GM19452 (cell line): Measurements from ENCODE around the gene MTM1.

Experiments
- ATAC-seq: cut with Tn5 transposase; IDR thresholded peaks from one replicate; pipeline ENCODE4 v1.9.1; 2021; ENCODE audit not compliant: unreplicated experiment

Gene MTM1

DNA sequence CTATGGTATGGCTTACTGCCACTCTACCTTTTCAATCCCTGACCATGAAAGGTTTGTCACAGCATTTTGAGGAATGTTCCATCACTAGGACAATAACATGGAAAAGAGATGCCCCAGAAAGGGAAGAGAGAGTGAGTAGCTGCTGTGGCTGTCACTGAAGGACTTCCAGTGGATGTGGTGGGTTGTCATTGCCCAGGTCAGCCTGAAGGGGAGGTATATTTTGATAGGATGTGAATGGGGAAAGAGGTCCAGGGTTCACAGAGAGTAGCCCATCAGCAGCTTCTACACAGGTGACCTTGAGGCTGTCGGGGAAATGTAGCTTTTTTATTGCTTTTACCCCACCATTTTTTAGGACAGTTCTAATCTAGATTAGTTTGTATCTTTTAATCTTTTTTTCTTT lies 30.8 kb downstream of the MTM1 start:
- no peak for ATAC-seq

DNA sequence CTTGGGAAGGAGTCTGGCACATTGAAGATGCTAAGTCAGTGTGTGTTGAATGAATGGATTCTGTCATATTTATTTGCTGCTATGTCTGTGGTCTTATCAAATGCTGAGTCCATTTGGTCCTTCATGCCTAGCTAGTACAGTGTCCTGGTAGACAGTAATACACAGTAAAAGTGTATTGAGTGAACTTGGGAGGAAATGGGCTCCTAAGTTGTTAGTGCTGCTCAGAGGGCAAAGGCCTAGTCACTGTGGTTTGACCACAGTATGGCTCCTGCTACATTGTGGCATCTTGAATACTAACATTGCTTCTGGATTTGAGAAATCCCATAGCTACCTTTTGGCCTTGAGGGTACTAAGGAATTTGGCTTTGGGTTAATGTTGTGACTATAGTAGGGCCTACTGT lies 33.9 kb downstream of the MTM1 start:
- ATAC-seq: no peak

DNA sequence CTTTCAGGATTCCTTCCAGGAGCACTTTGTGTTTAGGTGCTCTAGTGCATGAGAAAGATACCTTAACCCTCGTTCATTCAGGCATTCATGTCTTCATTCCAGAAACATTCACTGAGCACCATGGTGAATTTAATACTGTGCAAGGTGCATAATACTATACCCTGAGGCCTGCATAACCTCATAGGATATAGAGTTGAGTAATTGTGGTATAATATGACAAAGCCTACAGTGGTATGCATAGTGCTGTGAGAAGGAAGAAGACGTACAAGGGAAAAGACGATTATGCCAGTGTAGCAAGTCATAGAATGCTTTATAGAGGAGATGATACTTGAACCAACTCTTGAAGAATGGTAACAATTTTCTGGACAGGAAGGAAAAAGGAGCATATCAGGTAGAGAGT lies 34.3 kb downstream of the MTM1 start:
- no peak for ATAC-seq

DNA sequence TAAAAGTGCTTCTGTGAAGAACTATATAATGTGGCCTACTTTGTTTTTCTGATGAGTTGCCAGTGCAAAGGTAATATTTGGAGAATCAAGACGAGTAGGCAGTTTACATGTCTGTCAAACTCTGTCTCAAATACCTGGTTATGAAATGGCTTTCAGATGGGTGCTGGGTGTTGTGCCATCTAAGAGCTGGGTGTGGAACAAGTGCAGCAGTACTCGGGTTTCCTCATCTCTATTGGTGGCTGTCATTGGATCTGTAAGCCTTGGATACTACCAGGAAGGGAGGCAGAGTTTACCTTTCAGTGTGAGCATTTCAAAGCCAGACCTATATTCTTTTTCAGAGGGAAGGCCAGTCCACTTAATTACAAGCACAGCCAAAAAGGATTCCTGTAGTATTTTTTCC lies 37.2 kb downstream of the MTM1 start:
- ATAC-seq: no peak

DNA sequence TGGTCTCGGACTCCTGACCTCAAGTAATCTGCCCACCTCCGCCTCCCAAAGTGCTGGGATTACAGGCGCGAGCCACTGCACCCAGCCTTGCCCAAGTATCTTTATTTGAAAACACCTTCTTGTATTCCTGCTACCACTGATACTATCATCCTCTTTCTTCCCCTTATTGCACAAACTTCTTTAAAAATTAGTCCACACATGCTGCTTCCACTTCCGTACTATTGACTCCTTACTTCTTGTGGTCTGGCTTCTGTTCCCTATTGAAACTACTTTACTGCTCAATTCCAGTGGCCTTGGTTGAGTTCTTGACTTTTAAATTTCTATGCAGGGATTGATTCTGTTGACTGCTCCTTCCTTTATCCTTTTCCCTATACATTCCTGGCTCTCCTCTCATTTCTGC lies 38.8 kb downstream of the MTM1 start:
- ATAC-seq: no peak

DNA sequence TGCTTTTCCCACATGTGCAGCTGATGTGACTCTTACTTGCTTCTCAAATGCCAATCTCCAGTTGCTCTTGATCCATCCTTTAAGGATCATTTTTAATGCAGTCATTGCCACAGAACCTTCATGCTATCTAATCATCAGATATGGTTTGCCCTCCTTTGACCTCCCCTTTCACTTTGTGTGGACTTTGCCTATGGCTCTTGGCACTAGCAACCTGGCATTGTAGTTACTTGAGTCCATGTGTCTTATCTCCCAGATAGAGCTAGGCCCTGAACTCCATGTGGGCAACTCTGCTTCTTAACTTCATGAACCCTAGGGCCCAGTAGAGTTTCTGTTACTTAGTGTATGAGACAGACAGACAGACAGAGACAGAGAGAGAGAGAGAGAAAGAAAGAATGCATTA lies 41.6 kb downstream of the MTM1 start:
- ATAC-seq: no peak

DNA sequence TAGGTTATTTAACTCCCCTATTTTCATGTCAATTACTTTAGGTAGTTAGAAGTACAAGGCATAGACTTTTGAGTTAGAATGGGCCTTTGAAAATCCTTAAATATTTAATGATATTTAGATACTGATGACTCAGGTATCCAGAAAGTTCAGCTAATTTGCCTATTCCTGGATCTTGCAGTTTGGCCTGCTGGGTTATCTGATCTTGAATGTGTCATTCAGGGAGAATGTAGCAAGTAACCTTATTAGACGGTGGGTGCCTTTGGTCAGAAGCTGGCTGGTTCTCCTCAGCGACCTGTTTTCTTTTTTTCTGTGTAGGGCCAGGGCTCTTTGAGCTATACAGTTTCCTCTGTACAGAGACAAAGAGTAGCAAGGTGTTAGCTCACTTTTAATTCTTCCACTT lies 42.0 kb downstream of the MTM1 start:
- ATAC-seq: no peak

DNA sequence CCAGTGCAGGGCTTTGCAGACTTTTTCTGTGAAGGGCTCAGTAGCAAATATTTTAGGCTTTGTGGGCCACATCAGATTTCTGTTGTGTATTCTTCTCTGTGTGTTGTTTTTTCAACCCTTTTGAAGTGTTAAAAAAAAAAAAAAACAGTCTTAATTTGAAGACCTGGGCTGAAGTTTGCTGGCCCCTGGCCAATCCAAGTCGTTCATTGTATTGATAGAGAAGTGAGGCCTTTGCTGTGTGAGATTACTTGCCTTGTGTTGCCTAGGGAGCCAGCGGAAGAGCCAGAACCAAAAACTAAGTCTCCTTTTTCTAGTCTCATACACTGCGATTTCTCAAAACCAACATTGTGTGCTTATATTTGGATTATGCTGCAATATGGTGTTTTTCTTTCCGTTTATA lies 46.9 kb downstream of the MTM1 start:
- no peak for ATAC-seq

DNA sequence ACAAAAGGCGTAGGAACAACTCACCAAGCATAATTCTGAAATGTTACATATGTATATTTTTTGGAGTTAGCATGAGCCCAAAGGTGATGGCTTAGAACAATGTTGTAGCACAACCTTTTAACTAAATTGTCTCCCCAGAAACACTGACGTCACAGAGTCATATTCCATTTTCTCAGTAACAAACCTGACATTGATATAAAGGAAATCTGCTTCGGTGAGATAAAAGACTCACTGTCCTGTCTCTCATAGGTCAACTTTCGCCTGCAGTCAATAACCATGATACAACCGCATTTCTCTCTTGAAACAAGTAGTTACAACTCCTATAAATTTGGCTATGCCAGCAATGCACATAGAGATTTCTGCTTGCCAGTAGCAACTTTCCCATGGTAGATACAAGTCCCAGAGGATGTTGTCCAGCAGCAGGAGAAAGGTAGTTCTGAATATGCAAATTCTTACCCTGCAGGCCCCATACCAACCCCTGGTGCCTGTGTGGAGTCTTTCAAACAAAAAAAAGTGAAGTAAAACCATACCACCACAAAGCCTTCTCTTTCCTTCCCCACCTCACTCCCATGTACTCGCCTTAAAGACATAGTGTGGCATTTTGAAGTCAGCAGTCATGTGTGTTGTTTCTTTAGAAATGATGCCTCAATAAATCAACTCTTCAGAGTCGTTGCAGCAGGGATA lies 47.9 kb downstream of the MTM1 start:
- no peak for ATAC-seq

DNA sequence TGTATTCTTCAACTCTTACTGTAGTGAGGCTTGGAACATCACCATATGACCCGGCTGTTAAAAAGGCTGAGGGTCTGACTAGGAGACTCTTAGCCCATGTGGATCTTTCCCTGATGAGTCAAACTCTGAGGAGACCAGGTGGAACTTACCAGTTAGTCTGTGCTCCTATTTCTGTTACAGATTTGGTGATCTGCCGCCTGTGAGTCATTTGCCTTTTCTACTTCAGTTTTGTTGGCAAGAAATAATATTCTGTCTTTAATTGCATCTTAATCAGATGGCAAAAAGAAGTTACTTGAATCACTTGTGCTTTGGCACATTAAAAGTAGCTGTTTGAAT lies 48.4 kb downstream of the MTM1 start:
- ATAC-seq: no peak

DNA sequence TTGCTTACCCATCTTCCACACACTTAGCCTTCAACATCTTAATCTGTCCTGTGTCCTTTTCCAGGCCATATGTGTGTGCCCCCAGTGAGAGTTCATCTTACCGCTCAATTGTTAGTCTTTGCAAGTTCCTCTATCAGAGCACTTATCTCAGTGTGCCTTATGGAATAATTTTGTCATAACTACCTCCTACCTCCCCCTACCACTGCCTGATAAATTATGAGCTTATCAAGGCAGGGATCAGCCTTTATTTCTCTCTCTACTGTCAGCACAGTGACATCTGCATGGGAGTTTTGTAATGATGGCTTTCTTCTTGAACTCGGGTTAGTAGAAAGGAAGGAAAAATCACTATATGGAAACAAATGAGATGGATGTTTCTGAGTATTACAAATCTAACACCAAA lies 53.2 kb downstream of the MTM1 start:
- ATAC-seq: no peak

DNA sequence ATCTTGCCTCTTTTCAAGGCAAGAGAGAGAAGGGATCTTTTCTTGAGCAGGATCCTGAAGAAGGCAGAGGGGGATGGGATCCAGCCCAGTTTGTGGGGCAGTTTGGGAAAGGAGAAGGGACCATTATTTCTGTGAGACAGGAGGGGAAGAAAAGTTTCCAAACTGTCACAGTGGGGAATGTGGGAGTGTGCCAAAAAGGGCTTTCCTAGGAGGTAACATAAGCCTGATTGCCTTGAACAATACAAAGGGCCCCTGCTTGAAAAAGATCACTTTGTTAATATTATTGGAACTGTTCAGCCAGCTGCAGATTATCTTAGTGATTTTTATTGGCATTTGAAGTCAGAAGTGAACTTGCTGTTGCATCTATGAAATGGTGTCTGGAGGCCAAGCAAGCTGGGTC lies 55.2 kb downstream of the MTM1 start:
- ATAC-seq: no peak

DNA sequence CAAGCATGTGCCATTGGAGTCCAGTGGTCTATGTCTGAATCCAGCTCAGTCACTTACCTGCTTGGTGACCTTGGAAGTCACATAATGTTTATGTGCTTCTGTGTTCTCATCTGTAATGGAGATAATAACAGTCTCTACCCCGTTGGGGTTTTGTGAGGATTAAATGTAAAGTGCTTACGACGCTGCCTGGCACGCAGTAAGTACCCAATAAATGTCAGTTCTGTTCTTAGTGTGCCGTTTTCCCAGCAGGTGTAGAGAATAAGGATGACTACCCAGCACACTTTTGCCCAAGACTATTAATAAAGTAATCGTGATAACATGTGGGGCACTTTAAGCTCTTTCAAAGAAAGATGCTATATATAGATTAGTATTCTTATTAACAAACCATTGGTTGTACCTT lies 56.7 kb downstream of the MTM1 start:
- no peak for ATAC-seq

DNA sequence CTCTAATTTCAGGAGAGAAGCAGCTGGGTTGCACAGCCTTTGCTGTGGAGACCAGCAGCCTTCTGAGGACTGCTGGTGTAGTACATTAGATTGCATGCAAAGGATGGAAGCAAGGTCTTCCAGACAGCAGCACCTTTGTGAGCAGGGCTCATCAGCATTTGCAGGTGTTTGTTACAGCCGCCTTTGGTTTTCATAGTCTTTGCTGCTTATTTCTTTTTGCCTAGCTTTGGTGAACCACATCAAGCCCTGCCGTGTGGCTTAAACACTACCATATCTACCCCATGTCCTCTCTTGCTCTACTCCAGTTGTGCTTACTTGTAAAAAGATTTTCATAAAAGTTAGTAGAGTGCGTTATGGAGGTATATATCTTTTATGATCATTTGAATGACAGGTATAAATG lies 57.5 kb downstream of the MTM1 start:
- ATAC-seq: no peak

DNA sequence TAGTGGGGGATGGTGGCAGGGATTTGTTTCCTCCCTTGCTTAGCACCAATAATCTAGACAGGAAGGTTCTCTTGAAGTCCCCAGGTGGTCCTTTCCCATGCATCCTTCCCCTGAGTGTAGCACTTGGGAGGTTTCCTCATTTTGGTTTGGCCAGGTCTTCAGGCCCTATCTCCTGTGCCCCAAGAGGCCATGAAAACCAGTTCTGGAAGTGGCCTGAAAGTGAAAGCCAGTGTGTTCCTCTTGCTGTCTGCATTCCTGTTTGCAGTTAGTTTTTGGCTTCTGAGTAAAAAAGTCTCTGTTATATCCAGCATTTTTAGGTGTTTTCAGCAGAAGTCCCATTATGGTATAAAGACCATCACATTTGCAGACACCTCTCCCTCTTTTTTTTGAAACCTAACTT lies 59.5 kb downstream of the MTM1 start:
- peak; percentile 88 for ATAC-seq

DNA sequence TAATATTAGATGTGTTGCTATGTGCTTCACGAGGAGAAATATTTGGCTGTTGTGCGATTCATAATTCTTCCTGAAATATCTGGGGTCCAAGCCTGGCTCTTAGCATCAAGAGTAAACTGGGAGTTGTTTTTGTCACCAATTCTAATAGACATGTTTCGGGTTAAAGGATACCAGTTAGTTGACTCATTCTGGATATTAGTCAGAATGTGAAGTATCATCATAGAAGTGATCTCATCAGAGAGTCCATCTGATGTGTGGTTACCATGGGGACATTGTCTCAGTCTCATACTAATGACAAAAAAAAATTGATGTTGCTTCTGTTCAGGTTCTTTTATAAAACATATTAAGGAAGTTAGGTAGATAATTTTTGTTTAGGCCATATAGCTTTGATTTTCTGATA lies 67.5 kb downstream of the MTM1 start:
- peak; percentile 77 for ATAC-seq

DNA sequence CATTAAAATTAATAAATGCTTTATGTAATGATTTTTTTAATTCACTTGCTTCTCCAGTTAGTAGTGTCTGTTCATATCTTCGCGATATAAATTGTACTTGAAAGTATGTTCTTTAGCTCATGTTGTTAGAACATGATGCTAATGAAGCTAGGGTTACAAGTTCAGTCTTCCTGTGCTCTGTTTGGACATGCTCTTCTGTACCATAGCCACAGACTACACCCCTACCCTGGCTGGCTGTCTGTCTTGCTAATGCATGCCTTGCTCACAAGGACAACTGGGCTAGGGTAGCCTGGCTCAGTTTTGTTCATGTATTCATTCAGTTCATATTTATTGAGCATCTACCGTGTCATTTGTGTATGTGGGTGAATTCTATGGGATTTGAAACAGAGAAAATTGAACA lies 74.0 kb downstream of the MTM1 start:
- ATAC-seq: no peak

DNA sequence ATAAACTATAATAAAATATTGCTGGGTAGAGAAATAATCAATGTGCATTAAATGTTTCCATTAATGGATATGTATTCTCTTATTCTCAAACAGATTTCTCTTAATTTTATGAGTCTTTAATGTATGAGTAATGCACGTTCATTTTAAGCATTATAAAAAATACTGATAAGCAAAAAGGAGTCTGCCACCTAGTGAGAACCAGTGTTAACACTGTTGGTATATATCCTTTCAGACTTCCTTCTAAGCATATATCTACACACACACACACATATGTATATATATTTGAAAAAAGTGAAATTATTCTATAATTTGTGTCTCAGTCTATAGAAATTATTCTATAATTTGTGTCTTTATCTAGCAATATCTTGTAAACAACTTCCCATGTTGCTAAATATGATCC lies 74.8 kb downstream of the MTM1 start:
- no peak for ATAC-seq

DNA sequence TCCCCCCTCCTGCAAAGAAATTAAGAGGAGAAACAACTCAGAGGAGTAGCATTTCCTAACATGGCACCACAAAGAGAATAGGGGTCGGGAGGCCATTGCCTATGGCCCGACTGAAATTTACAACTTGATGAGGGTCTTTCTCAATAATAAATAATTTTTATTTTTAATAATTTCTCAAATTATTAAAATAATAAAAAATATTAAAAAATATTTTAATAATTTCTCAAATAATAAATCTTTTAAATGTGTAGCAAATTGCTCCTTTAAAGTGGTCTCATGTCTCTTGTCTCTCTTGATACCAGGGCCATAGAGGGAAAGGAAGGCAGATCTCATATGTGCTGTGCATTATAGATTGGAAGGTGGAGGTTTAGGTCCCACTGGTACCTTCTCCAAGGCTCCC lies 75.5 kb downstream of the MTM1 start:
- no peak for ATAC-seq

DNA sequence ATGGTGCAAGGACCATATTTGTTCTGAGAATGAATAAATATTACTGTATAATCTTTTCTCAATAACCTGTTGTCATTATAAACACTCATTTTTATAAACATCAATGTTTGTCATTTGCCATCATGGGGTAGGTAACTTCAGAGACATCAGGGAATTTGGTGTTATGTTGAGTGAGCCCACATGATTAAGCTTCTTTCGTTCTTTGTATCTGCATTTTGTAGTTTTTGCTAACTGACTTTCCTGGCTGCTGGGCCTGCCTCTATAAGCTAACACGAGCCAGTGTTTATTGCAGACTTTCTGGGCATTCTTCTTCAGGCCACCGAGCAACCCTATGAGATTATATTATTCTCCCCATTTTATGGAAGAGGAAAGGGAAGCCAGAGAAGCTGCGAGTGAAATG lies 76.0 kb downstream of the MTM1 start:
- no peak for ATAC-seq

DNA sequence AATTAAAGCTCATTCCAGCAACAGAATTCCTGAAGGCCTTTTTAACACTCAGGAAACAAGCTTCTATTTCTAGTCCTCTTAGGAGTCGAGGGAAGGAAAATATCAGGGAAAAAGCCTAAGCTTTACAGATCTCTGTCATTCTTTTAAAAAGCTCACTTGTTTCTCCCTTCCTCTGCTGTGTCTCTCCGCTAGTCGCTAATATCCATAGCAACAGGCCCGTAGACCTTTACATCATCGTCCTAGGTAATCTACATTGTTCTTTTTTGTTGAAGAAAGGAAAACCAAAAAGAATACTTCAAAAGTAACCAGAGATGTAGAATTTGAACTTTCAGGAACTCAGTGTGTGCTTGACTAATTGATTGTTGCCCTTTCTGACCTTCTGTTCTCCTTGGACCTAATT lies 78.9 kb downstream of the MTM1 start:
- no peak for ATAC-seq

DNA sequence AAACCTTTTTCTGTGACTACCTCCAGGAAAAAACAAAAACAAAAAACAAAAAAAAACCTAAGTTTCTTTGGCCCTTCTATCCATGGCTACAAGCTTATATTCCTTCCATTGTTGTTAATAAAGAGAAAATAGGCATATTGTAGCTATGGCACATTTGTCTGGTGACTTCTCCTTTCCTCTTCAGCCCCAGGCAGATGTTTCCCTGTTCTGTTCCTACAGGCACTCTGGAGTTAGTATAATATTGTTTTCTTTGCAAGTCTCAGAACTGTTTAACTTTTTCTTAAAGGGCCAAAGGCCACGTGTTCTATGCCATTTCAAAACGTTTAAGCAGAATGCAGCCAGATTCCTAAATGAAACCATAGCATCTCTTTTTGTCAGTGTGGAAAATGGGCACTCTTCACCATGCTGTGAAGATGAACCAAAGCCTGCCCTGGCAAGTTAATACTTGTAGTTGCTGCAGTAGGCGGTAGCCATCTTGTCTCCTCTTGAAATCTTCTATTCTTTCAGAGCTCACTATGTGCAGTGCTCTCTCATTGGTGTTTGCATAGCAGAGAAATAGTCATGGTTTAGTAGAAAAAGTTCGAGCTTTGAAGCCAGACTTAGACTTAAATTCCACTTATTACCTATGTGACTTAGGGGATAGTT lies 80.0 kb downstream of the MTM1 start:
- no peak for ATAC-seq

DNA sequence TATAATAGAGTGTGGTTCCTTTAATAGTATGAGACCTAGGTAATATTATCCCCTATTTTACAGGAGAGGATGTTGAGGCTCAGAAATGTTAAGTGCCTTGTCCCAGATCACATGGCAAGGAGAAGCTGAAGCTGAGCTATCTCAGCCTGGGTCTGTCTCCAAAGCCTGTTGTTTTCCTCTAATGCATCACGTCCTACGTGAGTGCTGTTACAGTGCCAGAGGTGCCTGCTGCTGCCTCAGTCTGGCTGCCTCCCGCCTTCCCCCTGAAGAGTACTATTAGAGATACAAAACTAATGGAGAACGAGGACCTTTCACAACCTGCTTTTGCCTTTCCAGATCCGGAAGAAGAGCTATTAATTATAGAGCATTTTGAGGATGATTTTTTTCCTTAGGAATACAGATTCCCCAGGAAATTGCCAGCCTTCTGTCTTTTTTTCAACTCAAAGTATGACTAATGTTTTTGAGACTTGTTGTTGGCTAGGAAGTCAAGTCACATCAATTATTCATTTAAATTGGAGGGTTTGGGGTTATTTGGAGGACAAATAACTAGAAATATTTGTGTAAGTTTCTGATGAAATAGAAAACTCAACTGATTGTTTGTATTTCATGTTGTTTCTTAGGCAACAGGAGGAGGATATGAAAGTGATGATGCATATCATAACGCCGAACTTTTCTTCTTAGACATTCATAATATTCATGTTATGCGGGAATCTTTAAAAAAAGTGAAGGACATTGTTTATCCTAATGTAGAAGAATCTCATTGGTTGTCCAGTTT lies 80.9 kb downstream of the MTM1 start:
- no peak for ATAC-seq
